Thymus (tissue), 11 donors: ENCODE data around the gene TRIM67. TPM values are rescaled to one million over a fixed set of nuclear protein-coding genes. Genes with fewer than 3 reads are reported as not detected.
A peak's percentile ranks its signal among the peaks of the same experiment; 100 is the strongest.

Source experiments
- DNase-seq, 9 donors: peaks; one replicate each; pipeline ENCODE4 v3.0.0-alpha.2; 2013; ENCODE audit warnings: low spot score in 9 of 9, low read depth in 6 of 9, missing footprints in 1 of 9
- H3K27ac ChIP-seq, 2 donors: one replicate each; pipeline ENCODE4 v1.5.1; 2013; ENCODE audit warnings: control low read depth in 1 of 2, low read depth in 1 of 2, low read length in 1 of 2, mild to moderate bottlenecking in 1 of 2, moderate library complexity in 1 of 2
- H3K27me3 ChIP-seq, 2 donors: one replicate each; pipeline ENCODE4 v1.5.1; 2013; ENCODE audit warnings: low read length in 1 of 2; ENCODE audit not compliant: control insufficient read depth in 2 of 2, insufficient read depth in 1 of 2
- H3K36me3 ChIP-seq, 2 donors: one replicate each; pipeline ENCODE4 v1.5.1; 2013; ENCODE audit warnings: low read length in 1 of 2, mild to moderate bottlenecking in 1 of 2, moderate library complexity in 1 of 2; ENCODE audit not compliant: control insufficient read depth in 2 of 2, insufficient read depth in 2 of 2
- H3K4me1 ChIP-seq, 2 donors: one replicate each; pipeline ENCODE4 v1.5.1; 2013; ENCODE audit warnings: low read length in 2 of 2; ENCODE audit not compliant: control insufficient read depth in 2 of 2, insufficient read depth in 2 of 2
- H3K4me3 ChIP-seq, 2 donors: one replicate each; pipeline ENCODE4 v1.5.1; 2013; ENCODE audit warnings: low read length in 2 of 2, control low read depth in 1 of 2, mild to moderate bottlenecking in 1 of 2
- H3K9me3 ChIP-seq, 2 donors: one replicate each; pipeline ENCODE4 v1.5.1; 2013; ENCODE audit warnings: low read length in 1 of 2, mild to moderate bottlenecking in 1 of 2; ENCODE audit not compliant: control insufficient read depth in 2 of 2, insufficient read depth in 1 of 2
- WGBS: extraction: QIAGEN DNeasy Blood & Tissue Kit; methylation state at CpG from one replicate; pipeline ENCODE4 v1.1.7; 2013; 5-methylcytosine and 5-hydroxymethylcytosine counted together
- polyA plus RNA-seq: library from polyadenylated mRNA; stranded (reverse); fragments of 200-250 nt; gene quantifications from one replicate; pipeline ENCODE4 v1.2.3, GENCODE V29; 2013
- total RNA-seq: library from RNA; stranded (reverse); fragments of 120-200 nt; gene quantifications from one replicate; pipeline ENCODE4 v1.2.4, GENCODE V29; 2013
- donor health status: healthy.

TRIM67 gene
- total and polyA plus RNA-seq, 2 donors: 0.05 TPM

DNA sequence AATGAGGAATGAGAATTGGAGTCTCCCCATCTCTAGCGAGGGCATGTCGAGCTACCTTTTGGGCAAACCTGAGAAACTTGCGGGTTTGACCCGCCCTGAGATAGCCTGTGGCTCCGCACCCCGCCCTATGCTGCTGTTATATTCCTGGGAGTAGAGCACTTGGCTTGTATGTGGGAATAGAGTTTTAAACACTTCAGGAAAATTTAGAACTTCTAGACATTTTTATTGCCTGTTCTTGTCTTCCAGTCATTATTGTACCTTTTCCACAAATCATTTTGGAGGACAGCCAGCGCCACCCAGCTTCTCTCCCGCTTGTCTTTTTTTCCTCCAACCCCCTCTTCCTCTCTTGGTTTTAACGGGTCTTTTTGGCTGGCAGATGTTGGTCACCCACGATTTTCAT lies 79.9 kb downstream of the TRIM67 start:
- WGBS: under 1% methylated on average over 10 of the region's 10 CpGs
- peak in 6 of 9 donors; percentile 11 to 44 (median 16) for DNase-seq

DNA sequence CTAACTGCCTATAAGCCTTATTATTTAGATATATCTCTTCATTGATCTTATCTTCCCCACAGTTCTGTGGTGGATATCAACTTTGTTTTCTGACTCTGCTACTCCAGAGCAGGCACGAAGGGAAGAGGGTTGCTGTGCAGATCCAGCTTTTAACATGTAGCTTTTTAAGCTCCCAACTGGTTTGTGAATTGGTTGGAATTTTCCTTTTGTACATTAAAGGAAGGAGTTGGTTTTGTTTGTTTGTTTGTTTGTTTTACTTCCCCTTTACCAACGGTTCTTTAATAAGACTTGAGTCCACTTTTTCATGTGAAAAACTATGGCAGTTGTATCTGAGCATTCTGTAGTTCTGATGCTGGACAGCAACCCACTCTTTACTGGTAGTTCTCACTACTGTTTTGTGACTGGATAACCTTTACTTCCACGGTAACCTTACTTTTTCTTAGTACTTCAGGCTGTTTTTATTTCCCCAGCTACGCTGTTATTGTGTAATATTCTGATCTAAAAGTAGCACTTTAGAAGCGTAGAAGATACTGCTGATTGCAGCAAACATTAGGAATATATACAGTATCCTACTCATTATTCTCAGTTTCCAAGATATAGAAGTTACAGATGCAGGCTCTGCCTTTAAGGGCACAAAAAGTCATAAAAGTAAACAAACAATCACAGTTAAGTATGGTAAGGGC lies 80.8 kb downstream of the TRIM67 start:
- Histone ChIP-seq H3K4me1 (peaks cover 14 to 15% of the 10 kb centered on the region in 2 donors), H3K27ac (no peak overlapping the region)

More for the DNA sequence above, 79.9 kb downstream of the TRIM67 start:
- peak overlapping the region; percentile 68 to 93 for H3K4me3 ChIP-seq
- no peaks in the 10 kb centered on the region for H3K27me3 ChIP-seq
- peaks cover 14 to 15% of the 10 kb centered on the region in 2 donors for H3K4me1 ChIP-seq
- H3K36me3 ChIP-seq: peaks cover 22 to 23% of the 10 kb centered on the region in 2 donors
- H3K27ac ChIP-seq: peak overlapping the region in 1 of 2 donors; percentile 74
- H3K9me3 ChIP-seq: no peaks in the 10 kb centered on the region

DNA sequence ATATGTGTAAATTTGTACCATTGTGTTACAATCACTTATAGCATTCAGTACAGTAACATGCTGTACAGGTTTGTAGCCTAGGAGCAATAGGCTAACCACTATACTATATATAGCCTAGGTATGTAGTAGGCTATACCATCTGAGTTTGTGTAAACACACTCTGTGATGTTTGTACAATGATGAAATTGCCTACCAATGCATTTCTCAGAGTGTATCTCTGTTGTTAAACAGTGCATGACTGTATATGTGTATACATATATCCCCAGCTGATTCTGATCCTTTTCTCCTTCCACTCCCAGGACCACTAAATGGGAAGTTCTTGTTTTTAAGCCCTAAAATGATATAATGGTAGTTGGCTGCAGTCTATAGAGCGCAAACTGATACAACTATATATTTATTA lies 86.9 kb downstream of the TRIM67 start:
- Histone ChIP-seq H3K4me1 (no peaks in the 10 kb centered on the region), H3K27me3 (no peaks in the 10 kb centered on the region), H3K36me3 (peaks cover 18 to 29% of the 10 kb centered on the region in 2 donors), H3K9me3 (no peaks in the 10 kb centered on the region), H3K27ac (no peak overlapping the region), H3K4me3 (no peak overlapping the region)
- DNase-seq: no peak
- WGBS: 97% methylated on average over 1 of the region's 1 CpG

More for the DNA sequence above, 80.8 kb downstream of the TRIM67 start:
- Histone ChIP-seq H3K27me3 (no peaks in the 10 kb centered on the region), H3K4me3 (peak overlapping the region in 1 of 2 donors; percentile 68), H3K36me3 (peaks cover 14 to 19% of the 10 kb centered on the region in 2 donors), H3K9me3 (no peaks in the 10 kb centered on the region)
- DNase-seq: peak in 1 of 9 donors; percentile 15
- whole genome bisulfite sequencing: 75% methylated on average over 5 of the region's 5 CpGs

DNA sequence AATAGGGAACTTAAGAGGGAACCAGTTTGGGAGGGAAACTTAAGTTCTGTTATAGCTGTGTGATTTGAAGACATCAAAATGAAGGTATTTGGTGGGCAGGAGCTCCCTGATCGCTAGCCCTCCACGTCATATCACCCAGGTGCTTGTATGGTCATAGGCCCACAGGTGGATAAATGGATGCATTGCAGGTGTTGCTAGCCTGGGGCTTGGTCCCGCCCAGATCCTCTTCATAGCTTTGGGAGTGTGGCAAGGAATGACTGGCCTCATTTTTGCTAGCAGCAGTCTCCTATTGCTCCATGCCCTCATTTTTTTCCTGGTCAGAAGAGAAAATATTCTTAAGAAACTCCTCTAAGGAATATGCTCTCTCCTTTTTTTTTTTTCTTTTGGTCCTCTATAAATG lies 90.5 kb downstream of the TRIM67 start:
- H3K27me3 ChIP-seq: no peaks in the 10 kb centered on the region
- H3K4me1 ChIP-seq: no peaks in the 10 kb centered on the region
- H3K36me3 ChIP-seq: peaks cover 17 to 39% of the 10 kb centered on the region in 2 donors
- H3K27ac ChIP-seq: no peak overlapping the region
- 98% methylated on average over 3 of the region's 3 CpGs for WGBS
- H3K4me3 ChIP-seq: no peak overlapping the region
- H3K9me3 ChIP-seq: no peaks in the 10 kb centered on the region
- DNase-seq: no peak

DNA sequence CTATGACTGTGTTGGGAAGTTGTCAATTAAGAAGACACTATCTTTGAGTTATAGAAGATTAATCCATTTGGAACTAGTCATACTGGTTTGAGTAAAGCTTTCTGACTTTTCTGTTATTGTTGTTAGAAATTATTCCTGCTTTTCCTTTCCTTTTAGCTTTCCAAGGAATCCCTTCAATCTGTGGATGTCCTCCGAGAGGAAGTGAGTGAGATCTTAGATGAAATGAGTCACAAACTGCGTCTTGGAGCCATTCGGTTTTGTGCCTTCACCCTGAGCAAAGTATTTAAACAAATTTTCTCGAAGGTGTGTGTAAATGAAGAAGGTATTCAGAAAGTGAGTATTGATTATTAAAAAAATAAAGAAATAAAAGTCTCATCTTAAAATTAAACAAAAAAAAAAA lies 98.5 kb downstream of the TRIM67 start:
- Histone ChIP-seq H3K27ac (no peak overlapping the region), H3K9me3 (no peaks in the 10 kb centered on the region), H3K36me3 (peaks cover 26 to 75% of the 10 kb centered on the region in 2 donors), H3K4me3 (no peak overlapping the region), H3K27me3 (no peaks in the 10 kb centered on the region), H3K4me1 (no peaks in the 10 kb centered on the region)
- no peak for DNase-seq
- 97% methylated on average over 4 of the region's 4 CpGs for WGBS

DNA sequence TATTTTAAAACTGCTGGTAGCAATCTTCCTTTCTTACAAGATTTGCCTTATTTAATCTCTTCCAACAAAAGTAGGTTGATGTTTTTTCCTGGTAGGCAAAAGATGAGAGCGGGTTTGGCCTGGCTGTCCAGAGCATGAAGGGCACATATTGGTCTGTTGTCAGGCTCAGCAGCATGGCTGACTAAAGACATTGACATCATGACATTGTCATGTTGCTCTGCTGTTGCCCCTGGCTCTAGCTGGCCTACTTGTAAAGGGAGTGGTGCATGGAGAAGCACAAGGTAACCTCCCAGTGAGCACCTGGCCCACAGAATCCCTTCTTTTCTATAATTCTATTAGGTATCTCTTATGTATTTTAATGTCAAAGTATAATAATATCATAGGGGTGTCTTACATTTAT lies 102.8 kb downstream of the TRIM67 start:
- no peaks in the 10 kb centered on the region for H3K9me3 ChIP-seq
- H3K36me3 ChIP-seq: peaks cover 25 to 81% of the 10 kb centered on the region in 2 donors
- no peaks in the 10 kb centered on the region for H3K4me1 ChIP-seq
- WGBS: 100% methylated on average over 1 of the region's 1 CpG
- DNase-seq: no peak
- H3K27ac ChIP-seq: no peak overlapping the region
- no peaks in the 10 kb centered on the region for H3K27me3 ChIP-seq
- H3K4me3 ChIP-seq: no peak overlapping the region

DNA sequence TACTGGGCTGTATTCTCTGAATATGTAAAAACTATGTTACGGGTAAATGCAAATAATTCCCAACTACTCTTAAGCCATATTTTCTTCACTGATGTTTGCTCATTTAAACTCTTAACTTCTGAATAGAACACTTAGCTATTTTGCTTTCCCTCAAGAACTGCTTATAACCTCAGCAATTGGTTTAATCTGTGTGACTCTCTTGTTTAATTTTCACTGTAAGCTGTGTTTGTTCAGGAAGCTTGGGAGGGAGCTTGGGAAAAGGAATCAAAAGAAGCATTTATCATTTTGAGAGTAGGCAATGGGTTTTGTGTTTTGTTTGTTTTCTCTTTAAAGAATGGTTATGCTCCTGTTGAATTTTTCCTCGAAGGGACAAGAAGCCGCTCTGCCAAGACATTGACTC lies 103.5 kb downstream of the TRIM67 start:
- no peak overlapping the region for H3K4me3 ChIP-seq
- H3K27me3 ChIP-seq: no peaks in the 10 kb centered on the region
- no peaks in the 10 kb centered on the region for H3K9me3 ChIP-seq
- no peaks in the 10 kb centered on the region for H3K4me1 ChIP-seq
- DNase-seq: no peak
- no peak overlapping the region for H3K27ac ChIP-seq
- WGBS: 96% methylated on average over 3 of the region's 3 CpGs
- peaks cover 30 to 82% of the 10 kb centered on the region in 2 donors for H3K36me3 ChIP-seq

DNA sequence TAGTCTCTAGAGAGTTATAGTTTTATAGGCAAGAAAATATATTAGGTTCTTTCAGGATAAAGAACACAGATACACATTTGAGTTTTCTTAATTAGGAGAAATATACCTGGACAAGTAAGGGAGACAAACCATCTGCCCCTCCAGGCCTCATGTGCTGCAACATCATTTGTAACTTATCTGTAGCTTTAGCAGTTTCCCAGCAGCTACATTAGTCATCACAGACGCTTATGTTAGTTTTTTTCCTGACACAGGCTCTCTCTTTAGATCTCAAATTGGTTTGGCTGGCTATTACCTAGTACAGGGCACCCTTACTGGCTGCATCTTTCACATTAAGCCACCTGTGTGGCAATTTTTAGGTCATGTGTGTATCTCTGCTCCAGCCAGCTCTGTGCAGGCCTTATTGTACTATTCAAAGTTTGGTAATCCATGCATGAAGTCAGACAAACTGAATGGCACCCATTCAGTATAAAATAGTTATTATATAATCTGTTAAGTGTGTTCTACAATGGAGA lies 105.0 kb downstream of the TRIM67 start:
- Histone ChIP-seq H3K27me3 (no peaks in the 10 kb centered on the region), H3K9me3 (no peaks in the 10 kb centered on the region), H3K36me3 (peaks cover 35 to 78% of the 10 kb centered on the region in 2 donors), H3K4me1 (no peaks in the 10 kb centered on the region), H3K27ac (no peak overlapping the region), H3K4me3 (no peak overlapping the region)
- WGBS: 61% methylated on average over 1 of the region's 1 CpG
- no peak for DNase-seq
